ENCODE measurements around the gene TSEN34.
A peak's percentile ranks its signal among the peaks of the same experiment; 100 is the strongest.
"Not testable (repeated sequence)": the region's sequence is repeated elsewhere in the genome, so short reads cannot be mapped to it uniquely, and the experiment has no call there.

Gene TSEN34

GRCh38 chr19:54188215-54188871 lies 2.8 kb upstream of the TSEN34 start:
- no peak for DNase-seq (ENCODE audit: low read depth in 2 of 2)

- no peak for DNase-seq (ENCODE audit: low read depth in 2 of 2)
These were observed 1.9 kb upstream of the TSEN34 start, which contains the start of gene MBOAT7 for GRCh38 chr19:54189145-54189734. Gene MBOAT7, minus strand, starts transcription at chr19:54189580. Its CDS starts 1,072 bp downstream, at chr19:54188508.

- peak; percentile 100 for DNase-seq (ENCODE audit: low read depth in 2 of 2)
These were observed 1.2 kb upstream of the TSEN34 start for GRCh38 chr19:54189735-54190502.

GRCh38 chr19:54190503-54191010 lies 551 bp upstream of the TSEN34 start:
- peak; percentile 99 for DNase-seq (ENCODE audit: low read depth in 2 of 2)

- no peak for DNase-seq (ENCODE audit: low read depth in 2 of 2)
These were observed 824 bp downstream of the TSEN34 start for GRCh38 chr19:54191811-54192453.

- no peak for DNase-seq (ENCODE audit: low read depth in 2 of 2)
These were observed 1.9 kb downstream of the TSEN34 start for GRCh38 chr19:54193011-54193410.

- DNase-seq (ENCODE audit: low read depth in 2 of 2) = not testable (repeated sequence)
These were observed 3.4 kb downstream of the TSEN34 start for GRCh38 chr19:54194463-54194862.

GRCh38 chr19:54196536-54196935 lies 5.4 kb downstream of the TSEN34 start:
- no peak for DNase-seq (ENCODE audit: low read depth in 2 of 2)

- no peak for DNase-seq (ENCODE audit: low read depth in 2 of 2)
These were observed 6.0 kb downstream of the TSEN34 start for GRCh38 chr19:54197121-54197520.

GRCh38 chr19:54199401-54199800 lies 8.3 kb downstream of the TSEN34 start:
- no peak for DNase-seq (ENCODE audit: low read depth in 2 of 2)

- no peak for DNase-seq (ENCODE audit: low read depth in 2 of 2)
These were observed 10.1 kb downstream of the TSEN34 start for GRCh38 chr19:54201172-54201701.

- no peak for DNase-seq (ENCODE audit: low read depth in 2 of 2)
These were observed 10.9 kb downstream of the TSEN34 start for GRCh38 chr19:54201980-54202379.

- no peak for DNase-seq (ENCODE audit: low read depth in 2 of 2)
These were observed 12.1 kb downstream of the TSEN34 start for GRCh38 chr19:54203151-54203611.

- DNase-seq (ENCODE audit: low read depth in 2 of 2) = no peak
These were observed 13.8 kb downstream of the TSEN34 start for GRCh38 chr19:54204767-54205468.

- no peak for DNase-seq (ENCODE audit: low read depth in 2 of 2)
These were observed 15.1 kb downstream of the TSEN34 start for GRCh38 chr19:54206030-54206830.

GRCh38 chr19:54206831-54207177 lies 15.7 kb downstream of the TSEN34 start:
- no peak for DNase-seq (ENCODE audit: low read depth in 2 of 2)

GRCh38 chr19:54207193-54207592 lies 16.1 kb downstream of the TSEN34 start:
- DNase-seq (ENCODE audit: low read depth in 2 of 2) = not testable (repeated sequence)

GRCh38 chr19:54207676-54207982 lies 16.5 kb downstream of the TSEN34 start:
- DNase-seq (ENCODE audit: low read depth in 2 of 2) = no peak

- peak in 1 of 2 experiments; percentile 21 for DNase-seq (ENCODE audit: low read depth in 2 of 2)
These were observed 17.1 kb downstream of the TSEN34 start for GRCh38 chr19:54207983-54208783.

- no peak for DNase-seq (ENCODE audit: low read depth in 2 of 2)
These were observed 17.6 kb downstream of the TSEN34 start for GRCh38 chr19:54208784-54209057.
